Glutamatergic neuron (in vitro differentiated cells): ENCODE results near the gene HABP4. TPM values are rescaled to one million over a fixed set of nuclear protein-coding genes. Genes with fewer than 3 reads are reported as not detected.

Experiments
- DNase-seq: peaks from one replicate; pipeline ENCODE4 v3.0.0; 2022
- H3K27ac Mint-ChIP-seq: one replicate; pipeline ENCODE4 v1.8.0; 2020; ENCODE audit warnings: mild to moderate bottlenecking, mixed read lengths, inconsistent platforms; ENCODE audit not compliant: unreplicated experiment
- H3K27me3 Mint-ChIP-seq: one replicate; pipeline ENCODE4 v1.8.0; 2020; ENCODE audit warnings: mild to moderate bottlenecking, moderate library complexity, mixed read lengths, inconsistent platforms; ENCODE audit not compliant: unreplicated experiment
- H3K36me3 Mint-ChIP-seq: one replicate; pipeline ENCODE4 v1.8.0; 2020; ENCODE audit warnings: mild to moderate bottlenecking, mixed read lengths, inconsistent platforms; ENCODE audit not compliant: unreplicated experiment
- H3K4me1 Mint-ChIP-seq: one replicate; pipeline ENCODE4 v1.8.0; 2020; ENCODE audit warnings: mild to moderate bottlenecking, low read depth, mixed read lengths, inconsistent platforms; ENCODE audit not compliant: unreplicated experiment
- H3K4me3 Mint-ChIP-seq: one replicate; pipeline ENCODE4 v1.8.0; 2020; ENCODE audit warnings: mild to moderate bottlenecking, mixed read lengths, inconsistent platforms; ENCODE audit not compliant: unreplicated experiment
- H3K9me3 Mint-ChIP-seq: one replicate; pipeline ENCODE4 v1.8.0; 2020; ENCODE audit warnings: mild to moderate bottlenecking, moderate library complexity, mixed read lengths, inconsistent platforms; ENCODE audit not compliant: unreplicated experiment
- CTCF ChIP-seq: fragments of 200-600 bp; sonication (generic); IDR thresholded peaks from one replicate; pipeline ENCODE4 v1.5.0; 2021; ENCODE audit not compliant: partially characterized antibody, unreplicated experiment
- total RNA-seq: library from RNA; stranded (reverse); fragmentation: NEBNext Ultra II Directional; extraction: Animal tissue kit (Norgen Biotek cat#: 25700); gene quantifications from one replicate; pipeline ENCODE4 v1.2.1, GENCODE V29; 2021; ENCODE audit not compliant: unreplicated experiment

The HABP4 gene
- total RNA-seq, 1 donor from 2014 or later: 21.4 TPM

- Mint-ChIP-seq H3K4me3 (no peak overlapping the region), H3K27ac (no peak overlapping the region), H3K4me1 (peaks cover 9% of the 10 kb centered on the region), H3K9me3 (peaks cover 5% of the 10 kb centered on the region), H3K27me3 (no peaks in the 10 kb centered on the region), H3K36me3 (no peaks in the 10 kb centered on the region)
- DNase-seq: no peak
- no peak for TF ChIP-seq CTCF
These were observed 48.8 kb downstream of the HABP4 start for GRCh38 chr9:96498796-96499195.

- no peak overlapping the region for H3K27ac Mint-ChIP-seq
- H3K4me3 Mint-ChIP-seq: no peak overlapping the region
- no peaks in the 10 kb centered on the region for H3K36me3 Mint-ChIP-seq
These were observed 49.3 kb downstream of the HABP4 start for GRCh38 chr9:96499257-96499656.

GRCh38 chr9:96500696-96501632 is 51.0 kb downstream of the HABP4 start:
- Mint-ChIP-seq H3K27ac (no peak overlapping the region), H3K36me3 (no peaks in the 10 kb centered on the region), H3K4me1 (peaks cover 13% of the 10 kb centered on the region), H3K4me3 (no peak overlapping the region), H3K27me3 (peaks cover 2% of the 10 kb centered on the region), H3K9me3 (peaks cover 5% of the 10 kb centered on the region)
- no peak for DNase-seq
- TF ChIP-seq CTCF: no peak

More at GRCh38 chr9:96499257-96499656, 49.3 kb downstream of the HABP4 start:
- H3K27me3 Mint-ChIP-seq: no peaks in the 10 kb centered on the region
- H3K4me1 Mint-ChIP-seq: peaks cover 10% of the 10 kb centered on the region
- no peak for TF ChIP-seq CTCF
- peaks cover 6% of the 10 kb centered on the region for H3K9me3 Mint-ChIP-seq
- no peak for DNase-seq

GRCh38 chr9:96501633-96502538 is 51.9 kb downstream of the HABP4 start:
- H3K27me3 Mint-ChIP-seq: peaks cover 2% of the 10 kb centered on the region
- no peak for TF ChIP-seq CTCF
- peaks cover 5% of the 10 kb centered on the region for H3K9me3 Mint-ChIP-seq
- no peaks in the 10 kb centered on the region for H3K36me3 Mint-ChIP-seq
- H3K4me1 Mint-ChIP-seq: peaks cover 13% of the 10 kb centered on the region
- DNase-seq: no peak
- H3K4me3 Mint-ChIP-seq: no peak overlapping the region
- no peak overlapping the region for H3K27ac Mint-ChIP-seq
